Right lobe of liver (tissue), 4 donors: ENCODE data around the gene XAGE1B.
"Not testable (repeated sequence)": the region's sequence is repeated elsewhere in the genome, so short reads cannot be mapped to it uniquely, and the experiment has no call there.

Source experiments
- CTCF ChIP-seq, 4 donors: fragments of 200-600 bp in 3 of 4; fragments of 450-650 bp in 1 of 4; IDR thresholded peaks; one replicate each; pipeline versions ENCODE4 v1.5.1 to v1.8.0; 2016 to 2022; ENCODE audit warnings: antibody characterized with exemption in 4 of 4, mild to moderate bottlenecking in 2 of 4
- POLR2A ChIP-seq: fragments of 450-650 bp; IDR thresholded peaks from one replicate; pipeline ENCODE4 v1.6.1; 2017; ENCODE audit warnings: antibody characterized with exemption, mild to moderate bottlenecking
- donor health status: DM: no; HTN: no; CAD: no.
- donor health status: DM: no; HTN: no; CAD: no.
- donor health status: DM: no; HTN: yes; CAD: no.

- not testable (repeated sequence) for TF ChIP-seq CTCF (IDR thresholded peaks at IDR 0.05); POLR2A
These were observed 21.1 kb downstream of the XAGE1B start, which contains the start of gene XAGE1A for GRCh38 chrX:52495545-52496418.
